Keratinocyte (primary cell): ENCODE results near the gene RHAG. TPM values are rescaled to one million over a fixed set of nuclear protein-coding genes. Genes with fewer than 3 reads are reported as not detected.

Experiments
- DNase-seq: peaks from one replicate; pipeline ENCODE4 v3.0.0-alpha.2; 2011; ENCODE audit warnings: low read depth, missing footprints, low spot score
- FAIRE-seq: peaks from 2 replicates; lab custom pipeline; 2011; peaks lifted over from hg19 to GRCh38; lab: Jason Lieb, UNC
- H2AFZ ChIP-seq: 2 replicates; pipeline ENCODE4 v1.6.0; 2012; ENCODE audit warnings: low read length, control low read depth, inconsistent platforms; ENCODE audit not compliant: control insufficient read depth
- H3K27ac ChIP-seq: 2 replicates; pipeline ENCODE4 v1.5.1; 2011; ENCODE audit warnings: low read length; ENCODE audit not compliant: control insufficient read depth, insufficient read depth
- H3K27me3 ChIP-seq: 3 replicates; pipeline ENCODE4 v1.6.0; 2011; ENCODE audit warnings: low read length; ENCODE audit not compliant: control insufficient read depth, insufficient read depth; ENCODE audit errors: extremely low read depth
- H3K36me3 ChIP-seq, 2 experiments: 2 replicates in 1 of 2; 3 replicates in 1 of 2; pipeline ENCODE4 v1.5.1; 2011; ENCODE audit warnings: low read length in 2 of 2, mild to moderate bottlenecking in 1 of 2; ENCODE audit not compliant: control insufficient read depth in 2 of 2, insufficient read depth in 2 of 2; ENCODE audit errors: extremely low read depth in 1 of 2
- H3K4me1 ChIP-seq: 3 replicates; pipeline ENCODE4 v1.5.1; 2011; ENCODE audit warnings: low read length; ENCODE audit not compliant: control insufficient read depth, insufficient read depth; ENCODE audit errors: extremely low read depth
- H3K4me2 ChIP-seq: 3 replicates; pipeline ENCODE4 v1.6.0; 2011; ENCODE audit warnings: low read depth, low read length; ENCODE audit not compliant: control insufficient read depth, insufficient read depth; ENCODE audit errors: extremely low read depth
- H3K4me3 ChIP-seq, 3 experiments: fragments of 200-600 bp in 1 of 3; sonication (generic) in 1 of 3; 2 replicates in 2 of 3; 3 replicates in 1 of 3; pipeline ENCODE4 v1.5.1; 2011 to 2016; ENCODE audit warnings: low read length in 3 of 3, mild to moderate bottlenecking in 3 of 3, control low read depth in 2 of 3, inconsistent platforms in 1 of 3, low read depth in 1 of 3, mixed read lengths in 1 of 3, mixed run types in 1 of 3, moderate library complexity in 1 of 3; ENCODE audit not compliant: control insufficient read depth in 2 of 3, insufficient read depth in 2 of 3; ENCODE audit errors: extremely low read depth in 1 of 3
- H3K79me2 ChIP-seq: 2 replicates; pipeline ENCODE4 v1.6.0; 2012; ENCODE audit warnings: low read length; ENCODE audit not compliant: control insufficient read depth, insufficient read depth
- H3K9ac ChIP-seq: 3 replicates; pipeline ENCODE4 v1.6.0; 2011; ENCODE audit warnings: low read length; ENCODE audit not compliant: control insufficient read depth, insufficient read depth; ENCODE audit errors: extremely low read depth
- H3K9me1 ChIP-seq: 3 replicates; pipeline ENCODE4 v1.6.0; 2011; ENCODE audit warnings: low read length; ENCODE audit not compliant: control insufficient read depth, insufficient read depth; ENCODE audit errors: extremely low read depth
- H3K9me3 ChIP-seq: 2 replicates; pipeline ENCODE4 v1.5.1; 2012; ENCODE audit warnings: low read depth, low read length; ENCODE audit not compliant: control insufficient read depth
- H4K20me1 ChIP-seq: 3 replicates; pipeline ENCODE4 v1.6.0; 2011; ENCODE audit warnings: low read length; ENCODE audit not compliant: control insufficient read depth, insufficient read depth; ENCODE audit errors: extremely low read depth
- EZH2 ChIP-seq: IDR thresholded peaks from one replicate; pipeline ENCODE4 v1.6.1; 2012; ENCODE audit warnings: inconsistent platforms, mild to moderate bottlenecking, low read length, moderate library complexity
- dilution Hi-C: fragments of 300-500 bp; cut with MboI; formaldehyde crosslinking; loops from one replicate; pipeline ENCODE4 v1.7.0; 2020; ENCODE audit warnings: low sequenced_read_pairs; ENCODE audit not compliant: extremely low pct_ligation_motif_present
- polyA plus RNA-seq, 5 experiments: library from polyadenylated mRNA; depleted of rRNA in 3 of 5; stranded (reverse) in 3 of 5; stranded (forward) in 1 of 5; unstranded in 1 of 5; fragments of >200 nt; gene quantifications; 1 replicate in 1 of 5; 2 replicates in 3 of 5; 3 replicates in 1 of 5; pipeline versions ENCODE4 v1.2.1 to v1.2.3, GENCODE V29; 2011 to 2012; ENCODE audit warnings: missing spikeins in 2 of 5, low read depth in 1 of 5, low replicate concordance in 1 of 5
- TF ChIP-seq, protein P1 (sequence below), 3 experiments: IDR thresholded peaks in 1 of 3; conservative IDR thresholded peaks in 1 of 3; optimal IDR thresholded peaks in 1 of 3; 2 replicates in 2 of 3; 3 replicates in 1 of 3; pipeline versions ENCODE3 to v1.5.1; 2011; ENCODE audit warnings: low read length in 3 of 3, mild to moderate bottlenecking in 3 of 3, moderate library complexity in 2 of 3, control low read depth in 1 of 3, inconsistent platforms in 1 of 3; ENCODE audit not compliant: insufficient read depth in 2 of 3; ENCODE audit errors: extremely low read depth in 1 of 3

Gene RHAG
- polyA plus RNA-seq, 1 donor (not counting 4 experiments of a cell fraction or from before 2014, with no cell fraction given), result not detected

DNA sequence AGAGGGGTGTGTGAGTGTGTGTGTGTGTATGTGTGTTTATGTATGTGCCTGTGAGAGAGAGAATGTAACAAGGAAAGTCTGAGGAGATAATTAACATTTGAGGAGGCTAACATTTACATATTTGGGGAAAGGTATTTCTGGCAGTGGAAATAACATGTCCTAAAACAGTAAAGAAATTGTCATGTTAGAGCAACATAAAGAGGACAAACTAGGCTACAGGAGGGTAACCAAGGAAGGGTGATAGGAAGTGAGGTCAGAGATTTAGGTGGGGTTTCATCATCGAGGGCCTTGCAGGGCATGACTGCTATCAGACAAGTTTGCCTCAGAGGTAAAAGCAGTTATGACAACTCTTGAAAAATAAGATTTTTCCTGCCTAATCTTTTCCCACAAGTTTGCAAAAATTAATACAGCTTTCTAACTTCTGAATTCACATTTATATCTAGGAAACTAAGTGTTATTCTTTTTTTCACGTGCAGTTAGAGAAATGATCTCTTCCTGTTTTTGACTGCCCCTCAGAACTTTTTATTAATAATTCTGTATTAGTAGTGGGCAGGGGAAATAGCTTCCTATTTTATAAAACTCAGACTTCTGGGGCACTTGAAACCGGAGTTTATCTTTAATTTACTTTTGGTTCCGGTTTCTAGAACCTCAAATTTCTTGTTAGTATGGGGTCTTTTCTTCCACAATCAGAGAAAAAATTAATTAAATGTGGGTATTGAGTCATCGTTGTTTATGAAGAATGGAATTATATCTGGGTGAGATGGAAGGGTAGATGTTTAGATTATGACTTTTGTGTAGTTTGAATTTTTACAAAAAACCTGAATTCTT lies 30.5 kb upstream of the RHAG start:
- TF ChIP-seq, protein P1, sequence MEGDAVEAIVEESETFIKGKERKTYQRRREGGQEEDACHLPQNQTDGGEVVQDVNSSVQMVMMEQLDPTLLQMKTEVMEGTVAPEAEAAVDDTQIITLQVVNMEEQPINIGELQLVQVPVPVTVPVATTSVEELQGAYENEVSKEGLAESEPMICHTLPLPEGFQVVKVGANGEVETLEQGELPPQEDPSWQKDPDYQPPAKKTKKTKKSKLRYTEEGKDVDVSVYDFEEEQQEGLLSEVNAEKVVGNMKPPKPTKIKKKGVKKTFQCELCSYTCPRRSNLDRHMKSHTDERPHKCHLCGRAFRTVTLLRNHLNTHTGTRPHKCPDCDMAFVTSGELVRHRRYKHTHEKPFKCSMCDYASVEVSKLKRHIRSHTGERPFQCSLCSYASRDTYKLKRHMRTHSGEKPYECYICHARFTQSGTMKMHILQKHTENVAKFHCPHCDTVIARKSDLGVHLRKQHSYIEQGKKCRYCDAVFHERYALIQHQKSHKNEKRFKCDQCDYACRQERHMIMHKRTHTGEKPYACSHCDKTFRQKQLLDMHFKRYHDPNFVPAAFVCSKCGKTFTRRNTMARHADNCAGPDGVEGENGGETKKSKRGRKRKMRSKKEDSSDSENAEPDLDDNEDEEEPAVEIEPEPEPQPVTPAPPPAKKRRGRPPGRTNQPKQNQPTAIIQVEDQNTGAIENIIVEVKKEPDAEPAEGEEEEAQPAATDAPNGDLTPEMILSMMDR (optimal IDR thresholded peaks at IDR 0.05 in 1 of 3, IDR thresholded peaks at IDR 0.05 in 1 of 3, conservative IDR thresholded peaks at IDR 0.05 in 1 of 3; ENCODE audit: extremely low read depth in 1 of 3, insufficient read depth in 2 of 3, low read length in 3 of 3), result no peak
- TF ChIP-seq EZH2, result no peak
- FAIRE-seq, result no peak
- no peaks in the 10 kb centered on the region for H4K20me1 ChIP-seq
- no peaks in the 10 kb centered on the region for H3K36me3 ChIP-seq
- H3K9ac ChIP-seq, result no peak overlapping the region
- H3K27me3 ChIP-seq, result no peaks in the 10 kb centered on the region
- H3K4me3 ChIP-seq, result no peak overlapping the region
- dilution Hi-C loops, result no loop called here
- no peaks in the 10 kb centered on the region for H3K79me2 ChIP-seq
- no peaks in the 10 kb centered on the region for H3K9me3 ChIP-seq
- H3K27ac ChIP-seq, result no peak overlapping the region
- no peak overlapping the region for H2AFZ ChIP-seq
- H3K4me1 ChIP-seq, result no peaks in the 10 kb centered on the region
- DNase-seq, result no peak
- no peak overlapping the region for H3K4me2 ChIP-seq
- no peaks in the 10 kb centered on the region for H3K9me1 ChIP-seq

DNA sequence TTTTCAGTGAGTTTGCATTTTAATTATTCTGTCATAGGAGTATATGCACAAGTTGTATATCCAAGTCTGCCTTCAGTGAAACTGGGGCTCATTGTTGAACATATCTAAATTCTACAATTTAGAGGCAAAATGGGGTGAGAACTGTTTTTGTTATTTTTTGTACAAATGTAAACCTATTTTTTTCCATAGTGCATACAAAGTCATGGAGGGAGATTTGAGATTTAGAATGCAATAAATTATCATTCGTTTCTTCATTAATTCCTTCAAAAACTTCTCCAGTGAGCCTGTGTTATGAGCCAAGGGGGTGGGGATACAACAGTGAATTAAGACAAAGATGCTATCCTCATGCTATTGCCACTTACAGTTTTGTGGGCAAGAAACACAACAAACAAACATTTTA lies 29.8 kb upstream of the RHAG start:
- no peaks in the 10 kb centered on the region for H3K79me2 ChIP-seq
- no peaks in the 10 kb centered on the region for H3K36me3 ChIP-seq
- no peak overlapping the region for H3K4me2 ChIP-seq
- no peak for TF ChIP-seq EZH2
- TF ChIP-seq, protein P1 (optimal IDR thresholded peaks at IDR 0.05 in 1 of 3, IDR thresholded peaks at IDR 0.05 in 1 of 3, conservative IDR thresholded peaks at IDR 0.05 in 1 of 3; ENCODE audit: extremely low read depth in 1 of 3, insufficient read depth in 2 of 3, low read length in 3 of 3), result no peak
- H3K4me3 ChIP-seq, result no peak overlapping the region
- no peaks in the 10 kb centered on the region for H3K27me3 ChIP-seq
- no peaks in the 10 kb centered on the region for H3K4me1 ChIP-seq
- no peaks in the 10 kb centered on the region for H3K9me3 ChIP-seq
- dilution Hi-C loops, result no loop called here
- H3K9ac ChIP-seq, result no peak overlapping the region
- DNase-seq (no peak), FAIRE-seq (no peak)
- no peak overlapping the region for H3K27ac ChIP-seq
- no peaks in the 10 kb centered on the region for H3K9me1 ChIP-seq
- no peak overlapping the region for H2AFZ ChIP-seq
- H4K20me1 ChIP-seq, result no peaks in the 10 kb centered on the region
